Hematopoietic multipotent progenitor cell treated with erythropoietin and hydrocortisone succinate and interleukin-3 and kit ligand, for 17 days (in vitro differentiated cells): ENCODE measurements around the gene GATB.

Experiments
- DNase-seq: peaks from one replicate; pipeline ENCODE4 v3.0.0-alpha.2; 2015; ENCODE audit warnings: low spot score

The GATB gene

DNA sequence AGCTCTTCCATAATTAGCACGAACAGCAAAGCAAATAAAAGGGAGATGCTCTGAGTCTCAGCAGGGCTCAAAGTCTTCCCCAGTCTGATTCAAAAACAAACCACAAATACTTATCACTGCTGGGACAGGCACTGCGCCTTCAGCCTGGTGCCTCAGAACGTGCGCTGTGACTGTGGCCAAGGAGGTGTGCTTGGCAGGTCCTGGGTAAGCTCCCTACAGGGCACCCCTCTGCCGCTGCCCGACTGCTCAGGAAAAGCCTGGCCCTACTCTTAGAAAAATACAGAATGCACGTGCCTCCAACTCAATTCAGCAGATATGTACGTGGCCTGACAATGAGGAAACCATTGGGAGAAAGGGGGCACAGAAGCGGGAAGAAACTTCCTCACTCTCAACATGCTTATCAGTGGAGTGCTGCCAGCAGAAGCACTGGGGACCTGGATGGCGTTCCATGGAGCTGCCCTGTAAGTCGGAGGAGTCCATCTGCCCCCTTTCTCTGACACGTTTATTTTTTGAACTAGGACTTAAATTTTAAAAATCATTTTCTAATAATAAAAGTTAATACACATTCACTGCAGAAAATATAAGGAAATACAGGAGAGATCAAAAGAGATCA is 86.8 kb downstream of the GATB start:
- DNase-seq = peak; percentile 70

GRCh38 chr4:151672996-151673395 is 87.8 kb downstream of the GATB start:
- DNase-seq = no peak

GRCh38 chr4:151671541-151672059 is 89.2 kb downstream of the GATB start:
- DNase-seq = peak; percentile 93

DNA sequence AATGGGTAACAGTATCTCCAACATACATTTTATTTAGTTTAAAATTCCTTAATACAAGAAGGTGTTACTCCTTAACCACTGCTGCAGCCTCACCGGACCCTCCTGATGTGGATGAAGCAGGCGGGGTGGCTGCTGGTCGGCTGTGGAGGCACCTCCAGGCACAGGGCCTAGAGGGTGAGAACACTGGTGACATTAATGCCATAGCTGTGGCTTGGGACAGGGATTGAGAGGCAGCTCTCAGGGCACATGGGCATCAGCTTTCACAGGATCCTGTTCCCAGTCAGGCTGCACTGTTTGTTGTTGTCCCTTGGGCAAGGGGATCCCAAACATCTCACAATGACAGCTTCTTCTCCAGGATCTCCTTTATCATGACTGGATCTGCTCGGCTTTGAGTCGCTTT is 90.0 kb downstream of the GATB start:
- DNase-seq = no peak

DNA sequence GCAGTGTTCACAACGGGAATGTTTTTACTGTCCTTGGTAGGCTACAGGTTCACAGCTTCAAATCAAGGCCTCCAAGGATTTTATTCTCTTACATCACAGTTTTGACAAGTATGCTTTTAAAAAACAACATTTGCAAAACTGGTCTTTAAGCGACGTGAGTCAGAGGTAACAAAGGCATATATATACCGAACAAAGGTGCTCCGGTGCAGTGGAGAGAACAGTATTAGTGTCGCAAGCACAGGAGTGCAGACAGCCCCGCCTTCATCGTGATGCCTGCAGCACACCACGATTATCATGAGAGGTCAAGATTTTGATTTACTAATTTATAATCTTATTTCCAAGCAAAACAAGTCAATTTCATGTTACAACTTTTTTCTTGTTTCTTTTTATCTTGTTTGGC is 90.8 kb downstream of the GATB start:
- no peak for DNase-seq

GRCh38 chr4:151668689-151669402 is 92.0 kb downstream of the GATB start:
- no peak for DNase-seq

DNA sequence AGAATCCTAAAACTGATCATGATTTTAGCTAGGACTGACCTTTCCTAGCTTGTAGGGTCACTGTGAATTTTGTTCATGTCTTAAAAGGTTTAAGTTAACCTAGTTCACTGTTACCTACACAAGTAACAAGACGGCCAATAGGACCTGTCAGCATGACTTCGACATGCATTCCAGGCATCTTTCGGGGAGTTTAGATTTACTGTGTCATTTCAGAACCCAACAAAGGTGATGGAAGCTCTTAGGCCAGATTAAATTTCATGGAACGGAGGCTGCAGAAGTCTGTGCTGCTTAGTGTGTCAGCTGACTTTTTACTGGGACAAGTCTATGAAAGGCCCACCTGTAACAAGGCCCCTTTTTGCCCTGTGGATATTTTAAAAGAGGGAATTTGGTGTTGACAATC is 93.1 kb downstream of the GATB start:
- DNase-seq = no peak

DNA sequence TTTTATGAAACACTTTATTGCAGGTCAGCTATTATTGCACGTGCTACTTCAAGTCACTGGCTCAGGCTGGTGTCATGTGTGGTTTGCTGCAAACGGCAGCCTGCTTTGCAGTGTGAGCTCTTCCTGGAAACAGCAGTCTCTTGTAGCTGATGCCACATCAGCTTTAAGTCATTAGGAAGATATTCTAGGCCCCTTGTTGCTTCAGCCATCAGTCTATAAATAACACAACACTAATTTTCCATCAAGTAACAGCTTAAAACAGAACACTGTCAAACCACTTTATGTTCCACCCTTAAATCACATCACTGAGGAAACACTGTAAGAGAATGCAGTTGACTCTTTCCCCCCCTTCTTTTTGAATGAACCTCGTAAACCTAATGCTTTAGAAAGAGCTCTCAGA is 93.8 kb downstream of the GATB start:
- no peak for DNase-seq

GRCh38 chr4:151666501-151666900 is 94.3 kb downstream of the GATB start:
- DNase-seq = no peak

- DNase-seq = no peak
These were observed 95.1 kb downstream of the GATB start for GRCh38 chr4:151665785-151666127.

DNA sequence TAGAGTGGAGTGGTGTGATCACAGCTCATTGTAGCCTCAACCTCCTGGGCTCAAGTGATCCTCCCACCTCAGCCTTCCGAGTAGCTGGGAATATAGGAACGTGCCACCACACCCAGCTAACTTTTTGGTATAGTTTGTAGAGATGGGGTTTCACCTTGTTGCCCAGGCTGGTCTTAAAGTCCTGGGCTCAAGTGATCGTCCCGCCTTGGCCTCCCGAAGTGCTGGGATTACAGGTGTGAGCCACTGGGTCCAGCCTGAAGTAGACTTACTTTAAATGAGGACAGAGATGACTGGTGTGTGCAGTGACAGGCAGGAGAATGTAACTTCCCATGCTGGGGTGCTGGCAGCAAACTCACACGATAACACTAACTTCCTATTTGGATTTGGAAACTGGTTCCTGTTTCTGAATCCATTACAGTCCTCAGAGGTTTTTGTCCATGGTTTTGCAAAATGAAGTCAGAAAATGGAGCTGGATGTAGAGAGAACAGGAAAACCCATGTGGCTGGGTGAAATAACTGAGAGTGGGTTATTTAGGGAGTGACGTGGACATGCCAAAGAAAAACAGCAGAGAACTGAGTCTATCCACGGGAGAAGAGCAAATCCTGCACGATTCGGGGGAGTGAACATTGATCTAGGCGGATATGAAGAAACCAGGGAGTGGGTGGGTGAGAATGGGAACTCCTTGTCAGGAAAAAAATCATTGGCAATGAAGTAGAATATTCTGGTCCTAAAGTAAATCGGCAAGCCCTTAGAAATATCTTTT is 95.6 kb downstream of the GATB start:
- DNase-seq = no peak

GRCh38 chr4:151664289-151664688 is 96.5 kb downstream of the GATB start:
- no peak for DNase-seq

DNA sequence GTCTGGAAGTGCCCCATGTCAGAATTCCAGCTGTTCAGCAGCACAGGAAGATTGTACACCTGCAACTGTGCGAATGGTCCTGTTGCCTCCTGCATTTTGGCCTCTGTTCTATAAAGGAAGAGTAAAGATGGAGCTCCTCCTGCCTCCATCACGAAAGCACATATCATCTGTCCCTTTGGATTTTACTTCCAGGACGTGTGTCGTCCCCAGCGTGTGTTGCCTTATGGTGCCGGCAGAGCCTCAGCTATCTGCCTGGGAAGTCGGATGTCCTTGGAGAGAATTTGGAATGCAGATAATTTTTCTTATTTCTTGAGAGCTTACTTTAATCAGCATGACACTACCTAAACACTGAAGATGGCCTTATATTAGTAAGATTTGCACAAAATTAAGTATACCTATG is 97.7 kb downstream of the GATB start:
- DNase-seq = no peak

DNA sequence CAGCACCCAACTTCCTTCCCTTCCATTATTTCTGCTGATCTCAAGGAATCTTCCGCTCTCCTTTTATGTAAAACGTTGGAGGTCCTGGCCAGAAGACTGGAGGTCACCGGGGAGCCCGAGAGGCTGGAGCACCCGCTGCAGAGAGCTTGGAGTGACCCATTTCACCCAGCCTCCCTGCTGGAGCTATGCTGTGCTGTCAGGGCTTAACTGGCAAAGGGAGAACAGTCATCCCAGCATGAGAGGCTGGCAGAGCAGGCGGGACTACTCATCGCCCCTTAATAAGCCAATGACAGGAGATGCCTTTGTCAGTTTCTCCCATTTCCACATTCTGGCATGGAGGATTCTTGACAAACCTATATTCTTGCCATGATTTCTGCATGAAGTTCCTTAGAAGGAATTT is 98.9 kb downstream of the GATB start:
- DNase-seq = no peak

DNA sequence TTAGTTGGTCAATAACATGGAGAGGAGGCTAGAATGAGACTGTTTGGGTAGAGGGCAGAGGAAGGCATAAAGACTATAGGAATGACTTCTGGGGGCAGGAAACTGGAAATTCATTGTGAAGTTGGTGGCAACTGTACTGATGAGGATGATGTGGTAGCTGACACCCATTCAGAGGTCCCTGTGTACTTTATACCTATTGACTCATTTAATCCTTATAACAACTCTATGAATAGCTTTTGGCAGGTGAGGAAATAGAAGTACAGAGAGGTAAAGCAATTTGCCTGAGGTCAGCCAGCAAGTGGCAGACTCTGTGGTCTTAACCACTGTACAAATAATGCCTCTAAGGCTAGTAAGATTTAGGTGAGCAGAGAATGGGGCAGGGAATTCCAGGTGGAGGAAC is 100.1 kb downstream of the GATB start:
- DNase-seq = no peak

DNA sequence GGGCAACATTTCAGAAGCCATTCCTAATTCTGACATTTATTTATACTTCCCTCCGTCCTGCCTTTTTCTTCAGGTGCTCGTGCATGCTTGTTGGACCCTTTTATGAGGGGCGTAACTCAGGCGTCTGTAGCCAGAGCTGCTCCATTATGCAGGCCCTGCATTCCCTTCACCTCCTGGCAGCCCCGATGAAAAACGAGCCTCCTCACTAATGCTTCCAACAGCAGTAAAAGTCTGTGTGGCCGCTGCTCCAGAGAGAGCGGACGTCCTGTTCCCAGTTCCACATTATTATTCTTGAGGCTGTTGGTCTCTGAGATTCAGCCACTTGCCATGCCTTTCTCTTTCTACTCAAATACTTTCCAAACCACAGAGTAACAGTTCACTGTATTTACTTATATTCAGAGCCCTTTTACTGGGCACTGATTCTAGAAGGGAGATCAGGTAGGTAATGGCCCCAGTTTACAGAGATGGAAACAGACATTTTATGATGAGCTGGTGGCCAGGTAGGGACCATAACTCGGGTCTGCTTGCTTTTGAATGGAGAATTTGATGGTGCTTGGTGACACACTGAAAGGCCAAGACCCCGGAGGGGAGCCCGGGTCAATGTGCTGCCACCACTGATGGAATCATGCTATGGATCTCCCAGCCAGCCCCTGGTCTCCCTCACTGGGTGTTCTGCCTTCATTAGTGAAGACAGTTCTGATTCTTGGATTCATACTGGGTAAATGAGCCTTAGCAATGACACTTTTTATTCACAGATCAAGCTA is 101.0 kb downstream of the GATB start:
- DNase-seq = no peak

DNA sequence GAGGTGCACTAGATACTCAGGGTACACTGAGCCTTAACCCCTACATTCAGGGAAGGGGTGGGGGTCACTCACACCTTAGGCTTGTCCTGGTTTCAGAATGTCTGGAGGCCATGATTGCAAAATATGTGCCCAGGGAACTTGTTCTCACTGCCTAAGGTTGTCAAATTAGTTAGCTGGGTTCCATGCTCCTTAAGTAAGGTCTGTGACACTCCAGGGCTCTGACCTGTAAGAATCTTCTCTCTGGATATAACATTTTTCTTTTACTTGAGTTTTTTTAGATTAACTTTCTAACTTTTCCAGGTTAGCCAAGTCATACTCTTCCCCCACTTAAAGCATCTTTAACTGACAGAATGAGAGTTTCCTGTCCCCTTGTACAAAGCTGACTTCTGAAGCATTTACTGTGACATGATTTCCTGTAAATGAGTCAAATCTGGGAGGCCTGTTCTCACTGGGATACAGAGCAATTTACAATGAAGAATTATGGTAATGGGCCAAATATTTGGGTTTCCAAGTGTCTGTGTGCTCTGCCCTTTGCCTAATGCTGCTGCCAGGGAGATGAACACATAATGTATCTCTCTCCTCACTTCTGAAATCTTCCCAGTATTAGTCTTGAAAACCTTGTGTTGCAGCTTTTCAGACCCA is 101.7 kb downstream of the GATB start:
- no peak for DNase-seq

- no peak for DNase-seq
These were observed 102.9 kb downstream of the GATB start for GRCh38 chr4:151657896-151658295.

DNA sequence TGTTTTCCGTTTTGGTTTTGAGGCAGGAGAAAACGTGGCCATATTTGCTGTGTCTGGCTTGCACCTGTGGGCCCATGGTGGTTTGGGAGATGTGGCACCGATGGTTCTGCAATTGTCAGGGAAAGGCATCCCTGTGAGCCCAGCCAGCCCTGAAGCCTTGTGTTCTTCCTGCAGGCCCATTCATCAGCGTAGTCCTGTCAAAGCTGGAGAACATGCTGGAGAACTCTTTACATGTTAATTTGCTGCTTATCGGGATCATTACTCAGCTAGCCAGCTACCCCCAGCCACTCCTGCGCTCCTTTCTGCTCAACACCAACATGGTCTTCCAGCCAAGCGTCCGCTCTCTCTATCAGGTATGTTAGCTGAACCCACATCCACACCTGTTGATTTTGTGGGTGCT is 104.7 kb downstream of the GATB start:
- no peak for DNase-seq

GRCh38 chr4:151653548-151653918 is 107.3 kb downstream of the GATB start:
- DNase-seq = no peak

DNA sequence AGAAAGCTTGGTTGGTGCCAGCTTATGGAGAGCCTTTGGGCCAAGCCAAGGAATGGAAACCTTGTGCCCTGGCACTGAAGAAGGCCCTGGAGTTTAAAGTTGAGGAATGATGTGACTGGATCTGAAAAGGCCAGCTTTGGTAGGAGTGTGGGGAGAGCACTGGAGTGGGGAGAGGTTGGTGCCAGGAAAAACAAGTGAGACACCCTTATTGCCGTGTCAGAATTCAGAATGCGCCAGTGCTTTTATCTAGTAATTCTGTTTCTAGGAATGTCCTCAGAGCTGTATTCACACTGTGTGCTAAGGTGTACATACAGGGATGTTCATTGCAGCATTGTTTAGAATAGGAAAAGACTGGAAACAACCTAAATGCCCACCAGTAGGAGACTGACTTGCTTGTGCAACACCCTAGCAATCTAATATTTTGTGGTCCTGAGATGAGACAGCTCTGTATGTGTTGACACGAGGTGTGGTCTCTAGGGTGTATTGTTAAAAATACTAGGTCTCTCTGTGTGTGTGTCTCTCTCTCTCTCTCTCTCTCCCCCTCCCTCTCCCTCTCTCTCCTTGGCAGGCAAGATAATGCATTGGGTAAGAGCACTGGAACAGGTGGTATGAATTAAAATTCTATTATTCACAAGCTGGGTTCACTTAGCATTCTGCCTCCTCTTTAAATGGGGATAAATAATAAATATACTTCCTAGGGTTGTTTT is 107.8 kb downstream of the GATB start:
- no peak for DNase-seq
